ENCODE data around the gene INPP1.
A peak's percentile ranks its signal among the peaks of the same experiment; 100 is the strongest.
"Not testable (repeated sequence)": the region's sequence is repeated elsewhere in the genome, so short reads cannot be mapped to it uniquely, and the experiment has no call there.

The INPP1 gene

GRCh38 chr2:190343536-190344275, at the start of gene INPP1:
Gene INPP1 (plus strand): TSS chr2:190343589. CDS start chr2:190360103, 16,514 bp downstream.
- DNase-seq: peak; percentile 48

- not testable (repeated sequence) for DNase-seq
These were observed 45.5 kb upstream of the INPP1 start for GRCh38 chr2:190297880-190298279.

- DNase-seq: no peak
These were observed 42.4 kb upstream of the INPP1 start for GRCh38 chr2:190301032-190301431.

- DNase-seq: no peak
These were observed 41.3 kb upstream of the INPP1 start for GRCh38 chr2:190302052-190302451.

- DNase-seq: no peak
These were observed 39.7 kb upstream of the INPP1 start for GRCh38 chr2:190303647-190304046.

GRCh38 chr2:190304404-190304803, 39.0 kb upstream of the INPP1 start:
- no peak for DNase-seq

- no peak for DNase-seq
These were observed 35.4 kb upstream of the INPP1 start for GRCh38 chr2:190308031-190308430.

GRCh38 chr2:190311893-190312634, 31.3 kb upstream of the INPP1 start:
- DNase-seq: no peak

GRCh38 chr2:190312635-190313025, 30.8 kb upstream of the INPP1 start:
- DNase-seq: not testable (repeated sequence)

- no peak for DNase-seq
These were observed 29.5 kb upstream of the INPP1 start for GRCh38 chr2:190313880-190314279.

GRCh38 chr2:190315273-190315672, 28.1 kb upstream of the INPP1 start:
- DNase-seq: no peak

- no peak for DNase-seq
These were observed 24.9 kb upstream of the INPP1 start for GRCh38 chr2:190318514-190318913.

GRCh38 chr2:190318931-190319554, 24.3 kb upstream of the INPP1 start:
- DNase-seq: no peak

GRCh38 chr2:190319555-190320498, 23.6 kb upstream of the INPP1 start, which contains the start of gene HIBCH:
Gene HIBCH (minus strand): TSS chr2:190319826. CDS start chr2:190319750, 76 bp downstream.
- DNase-seq: peak; percentile 85

- DNase-seq: peak; percentile 10
These were observed 22.7 kb upstream of the INPP1 start for GRCh38 chr2:190320696-190321095.

- no peak for DNase-seq
These were observed 20.0 kb upstream of the INPP1 start for GRCh38 chr2:190323406-190323805.

- no peak for DNase-seq
These were observed 17.8 kb upstream of the INPP1 start for GRCh38 chr2:190325588-190325987.

- DNase-seq: no peak
These were observed 15.4 kb upstream of the INPP1 start for GRCh38 chr2:190327867-190328572.

- no peak for DNase-seq
These were observed 14.7 kb upstream of the INPP1 start for GRCh38 chr2:190328573-190329147.

- DNase-seq: no peak
These were observed 10.0 kb upstream of the INPP1 start for GRCh38 chr2:190333395-190333794.

GRCh38 chr2:190333928-190334327, 9.5 kb upstream of the INPP1 start:
- DNase-seq: no peak

All from CD4-positive, alpha-beta T cell treated with Interleukin-17A for 1 hour (primary cell).